CD8-positive, alpha-beta memory T cell (primary cell): ENCODE data around the gene TSFM. TPM values are rescaled to one million over a fixed set of nuclear protein-coding genes. Genes with fewer than 3 reads are reported as not detected.
A peak's percentile ranks its signal among the peaks of the same experiment; 100 is the strongest.

Experiments
- CTCF ChIA-PET: fragments of 350-600 bp; sonication (Branson Sonifier 250); formaldehyde crosslinking; loops from one replicate; lab custom pipeline; 2021; ENCODE audit warnings: antibody characterized with exemption; lab: Charles Lee
- POLR2A ChIA-PET: fragments of 350-600 bp; sonication (Branson Sonifier 250); formaldehyde crosslinking; loops from one replicate; lab custom pipeline; 2021; ENCODE audit warnings: antibody characterized with exemption; lab: Charles Lee
- DNase-seq, 5 donors: peaks; one replicate each; pipeline versions ENCODE4 v3.0.0 to v3.0.0-alpha.2; 2020 to 2022; ENCODE audit warnings: mixed read lengths in 1 of 5
- H3K27ac ChIP-seq: one replicate; pipeline ENCODE4 v1.7.0; 2013; ENCODE audit warnings: low read depth, mild to moderate bottlenecking, low read length, moderate library complexity
- H3K27me3 ChIP-seq: 2 replicates; pipeline ENCODE4 v1.7.0; 2013; ENCODE audit warnings: low read length, mild to moderate bottlenecking; ENCODE audit not compliant: insufficient read depth, poor library complexity, severe bottlenecking
- H3K36me3 ChIP-seq: 2 replicates; pipeline ENCODE4 v1.7.0; 2013; ENCODE audit warnings: mild to moderate bottlenecking, low read length, moderate library complexity; ENCODE audit not compliant: insufficient read depth
- H3K4me1 ChIP-seq: 2 replicates; pipeline ENCODE4 v1.7.0; 2013; ENCODE audit warnings: mild to moderate bottlenecking, low read length, moderate library complexity; ENCODE audit not compliant: insufficient read depth
- H3K4me3 ChIP-seq: 2 replicates; pipeline ENCODE4 v1.7.0; 2013; ENCODE audit warnings: mild to moderate bottlenecking, low read length
- H3K9me3 ChIP-seq: 2 replicates; pipeline ENCODE4 v1.7.0; 2013; ENCODE audit warnings: mild to moderate bottlenecking, low read length
- H3K27ac Mint-ChIP-seq, 8 donors: one replicate each; pipeline ENCODE4 v1.8.0; 2020 to 2021; ENCODE audit warnings: mixed read lengths in 8 of 8, mild to moderate bottlenecking in 6 of 8, inconsistent platforms in 3 of 8, moderate library complexity in 3 of 8
- H3K27me3 Mint-ChIP-seq, 2 donors: one replicate each; pipeline ENCODE4 v1.8.0; 2020 to 2021; ENCODE audit warnings: mixed read lengths in 2 of 2, mild to moderate bottlenecking in 1 of 2, moderate library complexity in 1 of 2
- H3K36me3 Mint-ChIP-seq, 3 donors: one replicate each; pipeline ENCODE4 v1.8.0; 2020 to 2021; ENCODE audit warnings: mixed read lengths in 3 of 3, inconsistent platforms in 1 of 3, mild to moderate bottlenecking in 1 of 3
- H3K4me1 Mint-ChIP-seq, 3 donors: one replicate each; pipeline ENCODE4 v1.8.0; 2020 to 2021; ENCODE audit warnings: mixed read lengths in 3 of 3, inconsistent platforms in 1 of 3, mild to moderate bottlenecking in 1 of 3
- H3K4me3 Mint-ChIP-seq, 7 donors: one replicate each; pipeline ENCODE4 v1.8.0; 2020 to 2021; ENCODE audit warnings: mixed read lengths in 7 of 7, mild to moderate bottlenecking in 6 of 7, moderate library complexity in 4 of 7, inconsistent platforms in 2 of 7
- H3K9me3 Mint-ChIP-seq, 5 donors: one replicate each; pipeline ENCODE4 v1.8.0; 2020 to 2022; ENCODE audit warnings: mixed read lengths in 5 of 5, mild to moderate bottlenecking in 3 of 5, moderate library complexity in 2 of 5, inconsistent platforms in 1 of 5
- polyA plus RNA-seq: library from polyadenylated mRNA; unstranded; fragments of 300-500 nt; fragmentation: Illumina TruSeq; gene quantifications from one replicate; pipeline ENCODE4 v1.2.3, GENCODE V29; 2021
- total RNA-seq, 2 experiments: library from RNA; stranded (reverse); gene quantifications; one replicate each; pipeline ENCODE4 v1.2.3, GENCODE V29; 2021

The TSFM gene
- total and polyA plus RNA-seq, 3 experiments from 2014 or later = 32.6 to 69.0 (median 64.0) TPM

GRCh38 chr12:57839996-57840395 is 57.4 kb downstream of the TSFM start:
- Histone ChIP-seq H3K27ac (no peak overlapping the region), H3K4me3 (no peak overlapping the region)
- H3K27me3 Mint-ChIP-seq = peaks cover 0 to 1% of the 10 kb centered on the region in 2 donors

GRCh38 chr12:57840726-57841125 is 58.1 kb downstream of the TSFM start:
- CTCF ChIA-PET = no interaction called here
- H3K4me3 ChIP-seq = no peak overlapping the region
- peak overlapping the region in 6 of 7 donors; percentile 6 to 92 (median 69) for H3K4me3 Mint-ChIP-seq

More at GRCh38 chr12:57839996-57840395, 57.4 kb downstream of the TSFM start:
- Histone ChIP-seq H3K36me3 (no peaks in the 10 kb centered on the region), H3K4me1 (peaks cover 95% of the 10 kb centered on the region), H3K9me3 (no peaks in the 10 kb centered on the region), H3K27me3 (no peaks in the 10 kb centered on the region)
- H3K36me3 Mint-ChIP-seq = peaks cover 0 to 20% (median 0%) of the 10 kb centered on the region in 3 donors
- ChIA-PET POLR2A (no interaction called here), CTCF (interaction anchor here (1.0 kb wide), 1 partner anchor 8 kb away, joined by 3 read pairs; no protein-coding TSS in a partner anchor)
- peak overlapping the region in 4 of 7 donors; percentile 5 to 50 (median 34) for H3K4me3 Mint-ChIP-seq
- H3K4me1 Mint-ChIP-seq = peaks cover 91 to 98% (median 95%) of the 10 kb centered on the region in 3 donors
- no peaks in the 10 kb centered on the region for H3K9me3 Mint-ChIP-seq
- DNase-seq = no peak
- peak overlapping the region; percentile 46 to 96 (median 86) for H3K27ac Mint-ChIP-seq

GRCh38 chr12:57841445-57841844 is 58.9 kb downstream of the TSFM start:
- H3K4me3 Mint-ChIP-seq = peak overlapping the region in 6 of 7 donors; percentile 31 to 100 (median 90)

More at GRCh38 chr12:57840726-57841125, 58.1 kb downstream of the TSFM start:
- peaks cover 0 to 21% (median 0%) of the 10 kb centered on the region in 3 donors for H3K36me3 Mint-ChIP-seq
- POLR2A ChIA-PET = no interaction called here
- Histone ChIP-seq H3K27ac (no peak overlapping the region), H3K36me3 (no peaks in the 10 kb centered on the region), H3K4me1 (peaks cover 88% of the 10 kb centered on the region), H3K9me3 (no peaks in the 10 kb centered on the region), H3K27me3 (no peaks in the 10 kb centered on the region)
- H3K9me3 Mint-ChIP-seq = no peaks in the 10 kb centered on the region
- peaks cover 85 to 91% (median 89%) of the 10 kb centered on the region in 3 donors for H3K4me1 Mint-ChIP-seq
- H3K27ac Mint-ChIP-seq = peak overlapping the region; percentile 83 to 96 (median 90)
- DNase-seq = no peak
- H3K27me3 Mint-ChIP-seq = peaks cover 0 to 1% of the 10 kb centered on the region in 2 donors

GRCh38 chr12:57842342-57843294 is 60.0 kb downstream of the TSFM start:
- peak overlapping the region; percentile 83 to 96 (median 92) for H3K27ac Mint-ChIP-seq
- peak overlapping the region; percentile 88 to 100 (median 89) for H3K4me3 Mint-ChIP-seq
- H3K4me1 Mint-ChIP-seq = peaks cover 70 to 77% (median 71%) of the 10 kb centered on the region in 3 donors
- H3K9me3 Mint-ChIP-seq = no peaks in the 10 kb centered on the region
- peaks cover 0 to 25% (median 0%) of the 10 kb centered on the region in 3 donors for H3K36me3 Mint-ChIP-seq
- ChIA-PET POLR2A (interaction anchor here (1.1 kb wide), 1 partner anchor 10 kb away, joined by 3 read pairs; no protein-coding TSS in a partner anchor), CTCF (interaction anchor here (0.8 to 4.2 kb wide), 9 partner anchors 9 to 86 kb away, joined by 3 to 31 read pairs (median 4); no protein-coding TSS in a partner anchor)
- Histone ChIP-seq H3K27me3 (no peaks in the 10 kb centered on the region), H3K9me3 (no peaks in the 10 kb centered on the region), H3K36me3 (no peaks in the 10 kb centered on the region), H3K4me1 (peaks cover 71% of the 10 kb centered on the region), H3K4me3 (peak overlapping the region; percentile 45), H3K27ac (no peak overlapping the region)
- peak in 1 of 5 donors; percentile 43 for DNase-seq
- H3K27me3 Mint-ChIP-seq = peaks cover 0 to 1% of the 10 kb centered on the region in 2 donors

More at GRCh38 chr12:57841445-57841844, 58.9 kb downstream of the TSFM start:
- H3K4me1 ChIP-seq = peaks cover 80% of the 10 kb centered on the region
- H3K4me3 ChIP-seq = no peak overlapping the region
- peaks cover 78 to 84% (median 82%) of the 10 kb centered on the region in 3 donors for H3K4me1 Mint-ChIP-seq
- H3K9me3 Mint-ChIP-seq = no peaks in the 10 kb centered on the region
- ChIA-PET CTCF (no interaction called here), POLR2A (no interaction called here)
- H3K27me3 Mint-ChIP-seq = peaks cover 0 to 1% of the 10 kb centered on the region in 2 donors
- no peaks in the 10 kb centered on the region for H3K27me3 ChIP-seq
- H3K36me3 Mint-ChIP-seq = peaks cover 0 to 23% (median 0%) of the 10 kb centered on the region in 3 donors
- H3K27ac Mint-ChIP-seq = peak overlapping the region; percentile 83 to 96 (median 90)
- no peaks in the 10 kb centered on the region for H3K9me3 ChIP-seq
- no peaks in the 10 kb centered on the region for H3K36me3 ChIP-seq
- no peak overlapping the region for H3K27ac ChIP-seq
- no peak for DNase-seq

GRCh38 chr12:57844709-57845477 is 62.3 kb downstream of the TSFM start:
- Histone ChIP-seq H3K36me3 (no peaks in the 10 kb centered on the region), H3K27ac (peak overlapping the region; percentile 88), H3K4me3 (peak overlapping the region; percentile 87), H3K9me3 (no peaks in the 10 kb centered on the region), H3K4me1 (peaks cover 48% of the 10 kb centered on the region), H3K27me3 (no peaks in the 10 kb centered on the region)
- ChIA-PET POLR2A (interaction anchor here (0.5 to 2.3 kb wide), 6 partner anchors 8 to 62 kb away, joined by 3 to 10 read pairs (median 4); partner anchors contain the start of gene TSFM), CTCF (interaction anchor here (0.9 to 4.2 kb wide), 6 partner anchors 8 to 85 kb away, joined by 3 to 31 read pairs (median 6); no protein-coding TSS in a partner anchor)
- Mint-ChIP-seq H3K27me3 (peaks cover 0 to 1% of the 10 kb centered on the region in 2 donors), H3K36me3 (peaks cover 0 to 25% (median 0%) of the 10 kb centered on the region in 3 donors), H3K4me1 (peaks cover 54 to 66% (median 56%) of the 10 kb centered on the region in 3 donors), H3K9me3 (no peaks in the 10 kb centered on the region), H3K4me3 (peak overlapping the region; percentile 88 to 100 (median 91)), H3K27ac (peak overlapping the region; percentile 74 to 98 (median 94))
- DNase-seq = no peak

- Histone ChIP-seq H3K27me3 (no peaks in the 10 kb centered on the region), H3K36me3 (no peaks in the 10 kb centered on the region), H3K9me3 (no peaks in the 10 kb centered on the region), H3K4me3 (peak overlapping the region; percentile 87), H3K4me1 (peaks cover 40% of the 10 kb centered on the region), H3K27ac (peak overlapping the region; percentile 88)
- Mint-ChIP-seq H3K27ac (peak overlapping the region; percentile 74 to 93 (median 88)), H3K4me3 (peak overlapping the region; percentile 88 to 100 (median 91)), H3K4me1 (peaks cover 46 to 59% (median 48%) of the 10 kb centered on the region in 3 donors), H3K36me3 (peaks cover 0 to 25% (median 0%) of the 10 kb centered on the region in 3 donors), H3K9me3 (no peaks in the 10 kb centered on the region), H3K27me3 (peaks cover 0 to 1% of the 10 kb centered on the region in 2 donors)
- POLR2A ChIA-PET = interaction anchor here (0.6 to 2.3 kb wide), 6 partner anchors 9 to 96 kb away, joined by 3 to 10 read pairs (median 3); partner anchors contain the start of genes ATP23 and TSFM
- CTCF ChIA-PET = interaction anchor here (0.7 to 4.2 kb wide), 8 partner anchors 9 to 63 kb away, joined by 3 to 31 read pairs (median 4); partner anchors contain the start of gene TSFM
- peak; percentile 42 to 76 (median 58) for DNase-seq
These were observed 63.1 kb downstream of the TSFM start for GRCh38 chr12:57845478-57846284.
